ENCODE results near the gene COX20. TPM values are rescaled to one million over a fixed set of nuclear protein-coding genes. Genes with fewer than 3 reads are reported as not detected.
A peak's percentile ranks its signal among the peaks of the same experiment; 100 is the strongest.

COX20 gene
- total RNA-seq, 1 experiment from 2014 or later: 33.1 TPM

- peaks cover 45% of the 10 kb centered on the region for H3K4me1 Mint-ChIP-seq
- CTCF ChIA-PET: interaction anchor here (0.6 to 1.8 kb wide), 4 partner anchors 11 to 227 kb away, joined by 3 to 6 read pairs (median 4); no protein-coding TSS in a partner anchor
- peaks cover 15% of the 10 kb centered on the region for H3K36me3 Mint-ChIP-seq
- DNase-seq (ENCODE audit: low spot score) (peak; percentile 58), ATAC-seq (peak; percentile 54)
- peaks cover 3% of the 10 kb centered on the region for H3K9me3 Mint-ChIP-seq
- peak overlapping the region; percentile 94 for H3K27ac Mint-ChIP-seq
- POLR2A ChIA-PET: interaction anchor here (0.7 to 1.9 kb wide), 5 partner anchors 8 to 145 kb away, joined by 3 to 10 read pairs (median 4); partner anchors contain the start of genes COX20 and HNRNPU
- no peaks in the 10 kb centered on the region for H3K27me3 Mint-ChIP-seq (ENCODE audit: low read depth)
- H3K4me3 Mint-ChIP-seq: peak overlapping the region; percentile 87
- TF ChIP-seq MYBL2 (CRISPR knock-in tag; IDR thresholded peaks at IDR 0.05) (no peak), NFATC4 (CRISPR knock-in tag; IDR thresholded peaks at IDR 0.05) (no peak), ARID4B (CRISPR knock-in tag; IDR thresholded peaks at IDR 0.05; ENCODE audit: borderline replicate concordance) (0 out of 2 replicates have a peak, but pooled peaks have one; percentile 35), ZNF121 (CRISPR knock-in tag; IDR thresholded peaks at IDR 0.05) (peak; percentile 73), SP1 (CRISPR knock-in tag; conservative IDR thresholded peaks at IDR 0.05) (0 out of 2 replicates have a peak, but pooled peaks have one; percentile 41), ZNF232 (CRISPR knock-in tag; IDR thresholded peaks at IDR 0.05) (0 out of 2 replicates have a peak, but pooled peaks have one; percentile 20), HMGA2 (CRISPR knock-in tag; IDR thresholded peaks at IDR 0.05) (no peak), GTF2I (CRISPR knock-in tag; conservative IDR thresholded peaks at IDR 0.05) (peak; percentile 64; the same call in 1 of the 2 replicates), PRDM15 (CRISPR knock-in tag; IDR thresholded peaks at IDR 0.05) (no peak), FOXJ3 (CRISPR knock-in tag; IDR thresholded peaks at IDR 0.05; ENCODE audit: borderline replicate concordance) (no peak)
Measured at GRCh38 chr1:244815600-244816099, 19.8 kb upstream of the COX20 start.

- Mint-ChIP-seq H3K36me3 (peaks cover 16% of the 10 kb centered on the region), H3K27ac (peak overlapping the region; percentile 81), H3K27me3 (ENCODE audit: low read depth) (no peaks in the 10 kb centered on the region), H3K4me3 (peak overlapping the region; percentile 87), H3K4me1 (peaks cover 54% of the 10 kb centered on the region), H3K9me3 (peaks cover 3% of the 10 kb centered on the region)
- POLR2A ChIA-PET: interaction anchor here (1.5 kb wide), 1 partner anchor 19 kb away, joined by 3 read pairs; no protein-coding TSS in a partner anchor
- ATAC-seq (no peak), DNase-seq (ENCODE audit: low spot score) (no peak)
- TF ChIP-seq ZNF138 (CRISPR knock-in tag; conservative IDR thresholded peaks at IDR 0.05) (no peak), IRF1 (CRISPR knock-in tag; IDR thresholded peaks at IDR 0.05) (no peak), ATF6 (CRISPR knock-in tag; IDR thresholded peaks at IDR 0.05) (no peak), ZBTB21 (CRISPR knock-in tag; IDR thresholded peaks at IDR 0.05; ENCODE audit: borderline replicate concordance) (no peak)
- CTCF ChIA-PET: interaction anchor here (1.1 to 1.8 kb wide), 2 partner anchors 16 to 18 kb away, joined by 6 to 9 read pairs; partner anchors contain the start of gene COX20
Measured at GRCh38 chr1:244817415-244817894, 18.0 kb upstream of the COX20 start.
